Measurements from ENCODE around the gene SLC36A1. TPM values are rescaled to one million over a fixed set of nuclear protein-coding genes. Genes with fewer than 3 reads are reported as not detected.

The SLC36A1 gene
- total and polyA plus RNA-seq, 2 experiments from 2014 or later, result 10.9 to 19.5 TPM

- TF ChIP-seq EZH2 (IDR thresholded peaks at IDR 0.05; ENCODE audit: borderline replicate concordance) (no peak), CTCF (IDR thresholded peaks at IDR 0.05; ENCODE audit: poor library complexity) (no peak), EZH2phosphoT487 (IDR thresholded peaks at IDR 0.05; ENCODE audit: low read depth, severe bottlenecking, unreplicated experiment) (no peak)
- Histone ChIP-seq H3K27me3 (no peaks in the 10 kb centered on the region), H3K79me2 (peaks cover 44% of the 10 kb centered on the region), H2AFZ (no peak overlapping the region), H3K9me2 (replicated peaks; ENCODE audit: insufficient read depth) (no peaks in the 10 kb centered on the region), H3K27ac (no peak overlapping the region), H3K9me3 (ENCODE audit: low read depth) (no peaks in the 10 kb centered on the region), H3K36me3 (replicated peaks; ENCODE audit: insufficient read depth, low read depth) (no peaks in the 10 kb centered on the region), H4K20me1 (ENCODE audit: insufficient read depth, poor library complexity, severe bottlenecking) (no peaks in the 10 kb centered on the region), H3K4me1 (ENCODE audit: insufficient read depth) (peaks cover 19% of the 10 kb centered on the region), H3K4me3 (no peak overlapping the region), H3K4me2 (peak overlapping the region; percentile 97)
- 99% methylated on average over 5 of the region's 5 CpGs for WGBS (ENCODE audit: low lambda C conversion rate, missing lambda C conversion rate)
- DNase-seq (ENCODE audit: low spot score), result no peak
These were observed 2.4 kb downstream of the SLC36A1 start for GRCh38 chr5:151449839-151450238.

- H3K4me2 ChIP-seq, result peak overlapping the region; percentile 97
- no peaks in the 10 kb centered on the region for H4K20me1 ChIP-seq (ENCODE audit: insufficient read depth, poor library complexity, severe bottlenecking)
- no peak overlapping the region for H3K27ac ChIP-seq
- H3K36me3 ChIP-seq (replicated peaks; ENCODE audit: insufficient read depth, low read depth), result no peaks in the 10 kb centered on the region
- H3K27me3 ChIP-seq, result no peaks in the 10 kb centered on the region
- peaks cover 52% of the 10 kb centered on the region for H3K79me2 ChIP-seq
- peaks cover 25% of the 10 kb centered on the region for H3K4me1 ChIP-seq (ENCODE audit: insufficient read depth)
- WGBS (ENCODE audit: low lambda C conversion rate, missing lambda C conversion rate), result 68% methylated on average over 3 of the region's 3 CpGs
- TF ChIP-seq CTCF (IDR thresholded peaks at IDR 0.05; ENCODE audit: poor library complexity), result no peak
- no peak for TF ChIP-seq EZH2phosphoT487 (IDR thresholded peaks at IDR 0.05; ENCODE audit: low read depth, severe bottlenecking, unreplicated experiment)
- TF ChIP-seq EZH2 (IDR thresholded peaks at IDR 0.05; ENCODE audit: borderline replicate concordance), result no peak
- H3K9me2 ChIP-seq (replicated peaks; ENCODE audit: insufficient read depth), result no peaks in the 10 kb centered on the region
- H2AFZ ChIP-seq, result no peak overlapping the region
- DNase-seq (ENCODE audit: low spot score), result peak; percentile 23
- no peaks in the 10 kb centered on the region for H3K9me3 ChIP-seq (ENCODE audit: low read depth)
- no peak overlapping the region for H3K4me3 ChIP-seq
These were observed 3.2 kb downstream of the SLC36A1 start for GRCh38 chr5:151450605-151451004.

- Histone ChIP-seq H3K4me1 (ENCODE audit: insufficient read depth) (peaks cover 30% of the 10 kb centered on the region), H3K4me3 (no peak overlapping the region), H3K79me2 (peaks cover 63% of the 10 kb centered on the region), H3K9me3 (ENCODE audit: low read depth) (no peaks in the 10 kb centered on the region), H4K20me1 (ENCODE audit: insufficient read depth, poor library complexity, severe bottlenecking) (no peaks in the 10 kb centered on the region), H3K36me3 (replicated peaks; ENCODE audit: insufficient read depth, low read depth) (no peaks in the 10 kb centered on the region), H3K4me2 (peak overlapping the region; percentile 27), H3K9me2 (replicated peaks; ENCODE audit: insufficient read depth) (no peaks in the 10 kb centered on the region), H3K27ac (peak overlapping the region; percentile 34), H2AFZ (no peak overlapping the region), H3K27me3 (no peaks in the 10 kb centered on the region)
- TF ChIP-seq EZH2 (IDR thresholded peaks at IDR 0.05; ENCODE audit: borderline replicate concordance) (no peak), CTCF (IDR thresholded peaks at IDR 0.05; ENCODE audit: poor library complexity) (no peak), EZH2phosphoT487 (IDR thresholded peaks at IDR 0.05; ENCODE audit: low read depth, severe bottlenecking, unreplicated experiment) (no peak)
- peak; percentile 30 for DNase-seq (ENCODE audit: low spot score)
- 71% methylated on average over 8 of the region's 8 CpGs for WGBS (ENCODE audit: low lambda C conversion rate, missing lambda C conversion rate)
These were observed 4.5 kb downstream of the SLC36A1 start for GRCh38 chr5:151451626-151452520.
